GM19351 (cell line): ENCODE measurements around the gene SLC39A3.

Experiments used
- ATAC-seq: cut with Tn5 transposase; IDR thresholded peaks from one replicate; pipeline ENCODE4 v1.9.1; 2021; ENCODE audit warnings: mild to moderate bottlenecking, moderate library complexity; ENCODE audit not compliant: unreplicated experiment

SLC39A3 gene

DNA sequence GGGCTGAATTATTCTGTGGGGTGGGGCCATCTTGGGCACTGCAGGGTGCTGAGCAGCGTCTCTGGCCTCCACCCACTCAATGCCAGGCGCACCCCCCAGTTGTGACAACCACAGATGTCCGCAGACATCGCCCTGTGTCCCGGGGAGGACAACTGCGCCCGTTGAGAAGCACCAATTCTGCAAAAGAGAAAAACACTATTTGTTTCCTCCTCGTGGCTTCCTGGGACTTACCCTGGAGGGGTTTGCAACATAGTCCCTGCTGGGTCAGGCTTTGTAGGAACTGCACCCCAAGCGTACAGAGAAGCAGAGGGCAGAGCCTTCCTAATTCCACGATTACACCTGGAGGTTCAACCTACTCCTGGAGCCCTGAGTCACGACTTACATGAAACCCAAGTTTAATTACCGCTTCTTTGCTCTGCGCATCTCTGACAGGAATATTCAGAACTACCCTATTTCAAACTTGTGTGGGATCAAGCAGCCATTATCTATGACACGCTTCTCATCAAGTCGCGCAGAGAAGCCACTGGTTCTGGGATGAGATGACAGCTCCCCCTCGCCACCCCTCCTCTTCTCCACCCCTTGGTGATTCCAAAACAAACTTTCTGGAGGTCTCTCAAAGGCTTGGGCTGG is 11.1 kb upstream of the SLC39A3 start:
- ATAC-seq: no peak

- ATAC-seq: no peak
Measured at GRCh38 chr19:2747349-2747748, 7.5 kb upstream of the SLC39A3 start.

DNA sequence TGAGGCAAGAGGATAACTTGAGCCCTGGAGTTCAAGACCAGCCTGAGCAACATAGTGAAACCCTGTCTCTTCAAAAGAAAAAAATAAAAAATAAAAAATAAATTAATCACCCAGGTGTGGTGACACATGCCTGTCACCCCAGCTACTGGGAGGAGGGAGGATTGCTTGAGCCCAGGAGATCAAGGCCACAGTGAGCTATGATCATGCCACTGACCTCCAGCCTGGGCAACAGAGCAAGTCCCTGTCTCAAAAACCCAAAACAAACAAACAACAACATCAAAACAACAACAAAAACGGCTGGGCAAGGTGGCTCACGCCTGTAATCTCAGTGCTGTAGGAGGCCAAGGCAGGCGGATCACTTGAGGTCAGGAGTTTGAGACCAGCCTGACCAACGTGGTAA is 4.3 kb upstream of the SLC39A3 start:
- ATAC-seq: no peak

- ATAC-seq: no peak
Measured at GRCh38 chr19:2743099-2743498, 3.3 kb upstream of the SLC39A3 start.

DNA sequence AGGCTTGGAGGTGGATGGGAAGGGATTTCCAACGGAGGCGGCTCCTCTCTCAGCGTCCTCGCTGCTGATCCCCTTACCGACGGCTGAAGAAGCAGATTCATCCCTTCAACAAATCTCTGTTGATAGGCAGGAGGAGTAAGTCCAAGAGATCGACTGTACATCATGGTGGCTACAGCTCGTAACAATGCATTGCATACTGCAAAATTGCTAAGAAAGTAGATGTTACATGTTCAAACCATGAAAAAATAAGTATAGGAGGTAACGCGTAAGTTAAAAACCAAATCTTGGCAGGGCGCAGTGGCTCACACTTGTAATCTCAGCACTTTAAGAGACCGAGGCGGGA is 468 bp upstream of the SLC39A3 start:
- ATAC-seq: no peak

GRCh38 chr19:2736550-2737190 is 3.1 kb downstream of the SLC39A3 start:
- no peak for ATAC-seq

- ATAC-seq: no peak
Measured at GRCh38 chr19:2735374-2735773, 4.4 kb downstream of the SLC39A3 start.

DNA sequence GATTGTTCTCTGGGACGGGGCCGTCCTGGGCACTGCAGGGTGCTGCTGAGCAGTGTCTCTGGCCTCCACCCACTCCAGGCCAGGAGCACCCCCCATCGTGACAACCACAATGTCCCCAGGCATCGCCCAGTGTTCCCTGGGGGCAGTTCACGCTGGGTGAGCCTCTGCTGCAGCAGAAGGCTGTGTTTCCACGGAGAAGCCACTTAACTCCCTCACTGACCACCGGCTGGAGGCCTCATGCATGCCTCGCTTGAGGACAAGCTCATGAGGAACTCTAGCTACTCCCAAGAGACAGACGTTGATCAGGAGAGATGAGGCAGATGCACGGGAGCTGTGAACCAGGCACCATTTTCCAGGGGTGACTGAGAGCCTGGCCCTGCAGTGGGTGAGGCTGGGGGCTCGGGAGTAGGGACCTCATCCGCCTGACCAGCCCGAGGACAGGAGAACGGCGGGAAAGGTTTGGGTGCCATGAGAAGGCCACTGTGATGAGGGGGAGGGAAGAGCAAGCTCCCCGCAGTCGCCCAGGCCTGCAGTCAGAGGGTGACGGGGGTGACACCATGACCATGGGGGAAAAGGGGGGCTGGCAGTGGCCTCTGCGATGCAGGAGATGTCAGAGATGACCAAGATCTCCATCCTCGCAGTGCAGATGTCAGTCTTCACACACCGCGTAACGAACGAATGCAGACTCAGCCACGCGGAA is 5.1 kb downstream of the SLC39A3 start:
- ATAC-seq: no peak

- no peak for ATAC-seq
Measured at GRCh38 chr19:2733930-2734588, 5.8 kb downstream of the SLC39A3 start.

- ATAC-seq: no peak
Measured at GRCh38 chr19:2732883-2733282, 6.9 kb downstream of the SLC39A3 start.

- ATAC-seq: no peak
Measured at GRCh38 chr19:2732157-2732725, 7.6 kb downstream of the SLC39A3 start.

DNA sequence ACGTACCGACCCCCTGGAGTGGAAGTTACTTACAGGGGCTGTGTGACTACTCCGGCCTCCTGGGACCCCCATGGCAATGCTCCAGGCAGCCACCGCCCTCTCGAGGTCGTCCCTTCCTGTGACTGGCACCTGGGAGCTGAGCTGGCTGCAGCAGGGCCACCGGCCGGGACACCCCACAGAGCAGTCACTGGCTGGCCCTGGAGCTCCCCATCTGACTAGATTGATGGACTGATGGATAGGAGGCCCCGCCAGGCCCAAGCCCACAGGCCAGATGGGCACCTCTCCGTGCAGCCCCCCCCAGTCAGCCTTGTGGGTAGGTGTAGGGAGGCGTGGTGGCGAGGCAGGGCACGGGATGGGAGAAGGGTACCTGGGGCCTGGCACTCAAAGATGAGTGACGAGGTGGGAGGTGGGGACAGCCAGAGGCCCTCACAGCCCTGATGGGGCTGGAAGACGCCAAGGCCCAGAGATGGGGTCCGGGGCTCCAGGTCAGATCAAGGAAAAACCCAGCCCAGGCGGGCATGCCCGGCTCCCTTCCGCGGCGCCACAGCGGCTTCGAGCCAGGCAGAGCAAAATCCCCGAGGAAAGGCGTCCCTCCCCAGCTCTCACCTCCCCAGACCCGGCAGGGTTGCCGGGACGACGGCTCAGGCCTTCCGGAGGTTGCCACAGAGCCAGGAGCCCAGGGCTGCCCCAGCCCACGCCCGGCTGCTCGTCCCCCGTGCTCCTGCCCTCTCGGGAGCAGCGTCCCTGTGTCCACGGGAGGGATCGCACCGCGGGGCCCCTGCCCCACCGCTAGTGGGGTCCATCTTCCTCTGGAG is 8.4 kb downstream of the SLC39A3 start:
- no peak for ATAC-seq

- ATAC-seq: no peak
Measured at GRCh38 chr19:2729943-2730818, 9.6 kb downstream of the SLC39A3 start.

DNA sequence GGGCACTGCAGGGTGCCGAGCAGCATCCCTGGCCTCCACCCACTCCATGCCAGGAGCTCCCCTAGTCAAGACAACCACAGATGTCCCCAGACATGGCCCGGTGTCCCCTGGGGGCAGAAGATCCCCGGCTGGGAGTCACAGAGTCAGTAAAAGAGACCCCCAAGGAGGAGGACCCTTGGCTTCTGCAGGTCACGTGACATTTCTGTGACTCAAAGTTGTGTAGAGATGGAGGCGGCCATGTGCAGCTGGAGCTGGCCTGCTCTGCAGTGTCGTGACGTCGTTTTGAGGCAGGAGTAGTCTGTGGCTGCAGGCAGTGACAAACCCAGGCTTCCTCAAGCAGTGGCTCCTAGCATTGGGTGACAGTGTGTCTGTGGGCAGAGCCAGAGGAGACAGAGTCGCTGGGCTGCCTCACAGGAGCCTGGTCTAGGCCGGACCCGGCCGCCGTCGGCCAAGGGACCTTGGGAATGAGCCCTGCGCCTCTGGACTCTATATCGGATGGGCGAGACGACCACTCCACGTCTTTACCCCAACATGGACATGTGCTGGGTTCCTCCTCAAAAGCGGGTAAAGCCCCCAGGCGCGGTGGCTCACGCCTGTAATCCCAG is 10.9 kb downstream of the SLC39A3 start:
- ATAC-seq: no peak

- no peak for ATAC-seq
Measured at GRCh38 chr19:2727640-2727944, 12.2 kb downstream of the SLC39A3 start.

GRCh38 chr19:2726904-2727639 is 12.7 kb downstream of the SLC39A3 start:
- ATAC-seq: no peak

DNA sequence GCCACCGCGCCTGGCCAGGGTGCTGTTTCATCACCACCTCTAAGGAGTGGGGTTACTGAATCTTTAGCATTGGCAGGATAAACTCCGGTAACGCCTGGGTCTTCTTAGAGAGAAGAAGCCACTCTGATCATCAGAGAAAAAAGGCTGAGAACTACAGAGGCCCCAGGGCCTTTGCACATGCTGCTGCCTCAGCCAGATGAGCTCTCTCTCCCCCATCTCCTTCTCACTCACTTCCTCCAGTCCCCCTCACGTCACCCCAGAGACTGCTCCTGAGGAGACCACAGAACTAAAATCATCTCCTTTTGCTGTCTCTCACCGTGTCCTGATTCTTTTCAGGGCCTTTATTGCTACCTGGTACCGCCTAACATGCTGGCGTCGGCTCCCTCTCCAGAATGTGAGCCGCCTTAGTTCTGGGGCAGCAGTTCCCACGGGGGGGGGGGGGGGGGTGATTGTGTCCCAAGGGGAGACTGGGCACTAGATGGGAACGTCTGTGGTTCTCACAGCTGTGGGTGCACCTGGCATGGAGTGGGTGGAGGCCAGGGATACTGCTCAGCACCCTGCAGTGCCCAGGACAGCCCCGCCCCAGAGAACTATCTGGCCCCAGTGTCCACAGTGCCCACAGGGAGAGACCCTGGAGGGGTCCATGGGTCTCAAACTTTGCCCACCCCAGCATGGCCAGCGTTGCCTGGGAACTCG is 13.5 kb downstream of the SLC39A3 start:
- no peak for ATAC-seq

- no peak for ATAC-seq
Measured at GRCh38 chr19:2724148-2724557, 15.7 kb downstream of the SLC39A3 start.
